Iris pigment epithelial cell (primary cell): ENCODE data around the gene FARP1.
"Not testable (repeated sequence)": the region's sequence is repeated elsewhere in the genome, so short reads cannot be mapped to it uniquely, and the experiment has no call there.

Experiments used
- DNase-seq: peaks from one replicate; pipeline ENCODE4 v3.0.0-alpha.2; 2011; ENCODE audit warnings: low read depth

The FARP1 gene

GRCh38 chr13:98224557-98224956 is 81.7 kb downstream of the FARP1 start:
- no peak for DNase-seq

- DNase-seq, result no peak
Observed at GRCh38 chr13:98225036-98225940, 82.4 kb downstream of the FARP1 start.

GRCh38 chr13:98226496-98226895 is 83.6 kb downstream of the FARP1 start:
- no peak for DNase-seq

GRCh38 chr13:98228661-98229341 is 85.9 kb downstream of the FARP1 start:
- DNase-seq, result peak; percentile 44

- not testable (repeated sequence) for DNase-seq
Observed at GRCh38 chr13:98230762-98231161, 87.9 kb downstream of the FARP1 start.

- DNase-seq, result peak; percentile 30
Observed at GRCh38 chr13:98232456-98232855, 89.6 kb downstream of the FARP1 start.

- DNase-seq, result no peak
Observed at GRCh38 chr13:98233127-98233526, 90.2 kb downstream of the FARP1 start.

GRCh38 chr13:98234348-98234747 is 91.5 kb downstream of the FARP1 start:
- DNase-seq, result no peak

GRCh38 chr13:98236197-98236596 is 93.3 kb downstream of the FARP1 start:
- DNase-seq, result no peak

GRCh38 chr13:98237331-98237730 is 94.4 kb downstream of the FARP1 start:
- DNase-seq, result no peak

GRCh38 chr13:98239162-98240076 is 96.5 kb downstream of the FARP1 start:
- no peak for DNase-seq

GRCh38 chr13:98240135-98240534 is 97.2 kb downstream of the FARP1 start:
- no peak for DNase-seq

GRCh38 chr13:98240974-98241373 is 98.1 kb downstream of the FARP1 start:
- DNase-seq, result no peak

GRCh38 chr13:98241976-98242375 is 99.1 kb downstream of the FARP1 start:
- DNase-seq, result no peak

GRCh38 chr13:98242403-98242802 is 99.5 kb downstream of the FARP1 start:
- no peak for DNase-seq

- DNase-seq, result no peak
Observed at GRCh38 chr13:98243929-98244272, 101.0 kb downstream of the FARP1 start.

GRCh38 chr13:98246538-98247172 is 103.8 kb downstream of the FARP1 start:
- no peak for DNase-seq

GRCh38 chr13:98251708-98252107 is 108.8 kb downstream of the FARP1 start:
- DNase-seq, result no peak

- DNase-seq, result peak; percentile 88
Observed at GRCh38 chr13:98252931-98253470, 110.1 kb downstream of the FARP1 start.

- DNase-seq, result peak; percentile 33
Observed at GRCh38 chr13:98253526-98253925, 110.6 kb downstream of the FARP1 start.

GRCh38 chr13:98254513-98254912 is 111.6 kb downstream of the FARP1 start:
- DNase-seq, result peak; percentile 74

GRCh38 chr13:98258226-98258625 is 115.3 kb downstream of the FARP1 start:
- DNase-seq, result no peak
